CD4-positive, alpha-beta T cell treated with Interleukin-15 for 4 hours (primary cell): ENCODE measurements around the gene SCYL2.
"Not testable (repeated sequence)": the region's sequence is repeated elsewhere in the genome, so short reads cannot be mapped to it uniquely, and the experiment has no call there.

Source experiments
- DNase-seq: peaks from one replicate; pipeline ENCODE4 v3.0.0-alpha.2; 2020; ENCODE audit warnings: low spot score

Gene SCYL2

DNA sequence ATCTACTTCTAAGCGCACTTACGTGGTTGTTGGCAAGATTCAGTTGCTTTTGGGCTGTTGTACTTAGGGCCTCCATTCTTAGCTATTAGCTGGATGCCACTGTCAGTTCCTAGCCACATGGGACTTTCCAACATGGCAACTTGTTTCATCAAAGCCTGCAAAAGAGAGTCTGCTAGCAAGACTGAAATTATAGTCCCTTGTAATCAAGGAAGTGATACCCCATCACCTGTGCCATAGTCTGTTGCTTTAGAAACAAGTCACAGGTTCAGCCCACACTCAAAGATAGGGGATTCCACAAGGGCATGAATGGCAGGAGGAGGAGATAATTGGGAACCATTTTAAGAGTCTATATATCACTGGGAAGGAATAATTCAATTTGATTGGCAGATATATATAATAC, 62.8 kb downstream of the SCYL2 start:
- no peak for DNase-seq

DNA sequence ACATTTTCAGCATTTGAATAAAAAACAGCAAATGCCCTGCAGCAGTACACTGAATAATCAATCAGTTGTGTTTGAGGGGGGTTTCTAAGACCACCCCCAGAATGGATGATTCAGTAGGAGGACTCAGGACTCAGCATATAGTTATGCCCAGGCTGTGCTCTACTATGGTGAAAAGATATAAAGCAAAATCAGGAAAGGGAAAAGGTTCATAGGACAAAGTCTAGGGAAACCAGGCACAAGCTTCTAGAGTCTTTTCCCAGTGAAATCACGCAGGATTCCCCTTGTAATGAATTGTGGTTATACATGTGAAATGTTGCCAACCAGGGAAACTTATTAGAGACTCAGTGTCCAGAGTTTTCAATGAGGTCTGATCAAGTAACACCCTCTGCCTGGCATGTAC, 64.9 kb downstream of the SCYL2 start:
- no peak for DNase-seq

DNA sequence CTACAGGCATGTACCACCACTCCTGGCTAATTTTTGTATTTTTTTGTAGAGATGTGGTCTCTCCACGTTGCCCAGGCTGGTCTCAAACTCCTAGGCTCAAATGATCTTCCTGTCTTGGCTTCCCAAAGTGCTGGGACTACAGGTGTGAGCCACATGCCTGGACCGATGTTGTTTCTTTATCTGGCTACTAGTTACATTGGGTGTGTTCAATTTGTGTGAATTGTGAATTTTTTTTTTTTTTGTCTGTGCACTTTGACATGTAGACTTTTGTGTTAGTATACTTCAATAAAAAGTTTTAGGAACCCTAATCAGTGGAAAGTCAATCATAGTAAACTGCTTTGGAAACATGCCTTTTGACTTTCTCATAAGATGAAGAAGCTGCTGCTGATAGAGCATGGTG, 65.9 kb downstream of the SCYL2 start:
- no peak for DNase-seq

DNA sequence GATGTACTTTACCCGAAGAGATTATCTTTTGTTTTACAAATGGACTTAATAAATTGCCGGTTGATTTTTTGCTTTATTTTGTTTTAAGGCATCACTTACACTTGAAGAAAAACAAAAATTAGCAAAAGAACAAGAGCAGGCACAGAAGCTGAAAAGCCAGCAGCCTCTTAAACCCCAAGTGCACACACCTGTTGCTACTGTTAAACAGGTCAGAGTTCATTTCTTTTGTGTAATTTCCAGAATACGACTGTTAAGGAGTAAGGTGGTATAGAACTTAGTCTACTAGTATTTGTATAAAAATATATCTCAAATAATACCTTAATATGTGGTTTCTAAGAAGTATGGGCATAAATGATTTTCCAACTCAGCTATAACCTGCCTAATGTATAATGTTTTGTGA, 70.3 kb downstream of the SCYL2 start:
- DNase-seq, result no peak

DNA sequence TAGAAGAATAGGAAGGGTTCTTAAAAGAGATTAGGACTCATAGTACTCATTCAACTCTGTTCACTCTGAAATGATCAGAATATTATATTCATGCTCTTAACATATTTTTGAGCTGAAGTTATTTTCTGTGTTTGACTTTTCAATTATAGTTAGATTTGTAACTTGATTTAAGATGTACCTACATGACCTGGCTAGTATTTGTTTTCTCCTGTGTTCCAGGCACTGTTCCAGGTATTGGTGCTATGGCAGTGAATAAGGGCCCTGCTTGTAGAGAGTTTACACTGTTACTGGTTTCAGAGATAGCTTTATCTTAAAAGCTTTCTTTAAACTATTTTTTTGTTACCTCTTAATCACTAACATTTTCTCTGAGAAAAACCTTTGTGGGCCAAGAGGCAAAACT, 70.8 kb downstream of the SCYL2 start:
- no peak for DNase-seq

DNA sequence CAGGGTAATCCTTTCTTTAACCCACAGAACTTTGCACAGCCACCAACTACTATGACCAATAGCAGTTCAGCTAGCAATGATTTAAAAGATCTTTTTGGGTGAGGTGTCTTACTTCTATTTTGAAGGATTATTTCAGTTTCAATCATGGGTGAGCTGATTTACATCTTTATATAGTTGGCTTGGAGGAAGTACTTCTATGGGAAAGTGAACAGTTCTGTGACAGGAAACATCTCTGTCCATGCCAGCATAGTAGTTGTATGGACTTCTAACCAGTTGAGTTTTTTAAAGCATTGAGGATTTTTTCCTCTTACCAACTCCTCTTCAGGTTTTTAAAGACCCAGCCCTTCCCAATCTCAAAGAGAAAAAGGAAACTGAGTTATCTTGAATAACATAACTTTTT, 72.1 kb downstream of the SCYL2 start:
- DNase-seq, result no peak

DNA sequence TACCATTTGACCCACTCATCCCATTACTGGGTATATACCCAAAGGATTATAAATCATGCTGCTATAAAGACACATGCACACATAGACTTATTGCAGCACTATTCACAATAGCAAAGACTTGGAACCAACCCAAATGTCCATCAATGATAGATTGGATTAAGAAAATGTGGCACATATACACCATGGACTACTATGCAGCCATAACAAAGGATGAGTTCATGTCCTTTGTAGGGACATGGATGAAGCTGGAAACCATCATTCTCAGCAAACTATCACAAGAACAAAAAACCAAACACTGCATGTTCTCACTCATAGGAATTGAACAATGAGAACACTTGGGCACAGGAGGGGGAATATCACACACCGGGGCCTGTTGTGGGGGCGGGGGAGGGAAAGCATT, 75.9 kb downstream of the SCYL2 start:
- DNase-seq, result not testable (repeated sequence)

DNA sequence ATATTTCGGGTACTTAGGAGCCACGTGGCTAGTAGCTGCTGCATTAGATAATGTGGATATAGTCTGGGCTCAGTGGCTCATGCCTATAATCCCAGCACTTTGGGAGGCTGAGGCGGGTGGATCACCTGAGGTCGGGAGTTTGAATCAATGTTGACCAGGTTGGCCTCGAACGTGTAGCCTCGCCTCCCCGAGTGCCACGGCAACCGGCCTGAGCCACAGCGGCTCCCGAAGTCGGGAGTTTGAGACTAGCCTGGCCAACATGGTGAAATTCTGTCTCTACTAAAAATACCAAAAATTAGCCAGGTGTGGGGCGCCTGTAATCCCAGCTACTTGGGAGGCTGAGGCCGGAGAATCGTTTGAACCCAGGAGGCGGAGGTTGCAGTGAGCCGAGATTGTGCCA, 77.4 kb downstream of the SCYL2 start:
- not testable (repeated sequence) for DNase-seq

DNA sequence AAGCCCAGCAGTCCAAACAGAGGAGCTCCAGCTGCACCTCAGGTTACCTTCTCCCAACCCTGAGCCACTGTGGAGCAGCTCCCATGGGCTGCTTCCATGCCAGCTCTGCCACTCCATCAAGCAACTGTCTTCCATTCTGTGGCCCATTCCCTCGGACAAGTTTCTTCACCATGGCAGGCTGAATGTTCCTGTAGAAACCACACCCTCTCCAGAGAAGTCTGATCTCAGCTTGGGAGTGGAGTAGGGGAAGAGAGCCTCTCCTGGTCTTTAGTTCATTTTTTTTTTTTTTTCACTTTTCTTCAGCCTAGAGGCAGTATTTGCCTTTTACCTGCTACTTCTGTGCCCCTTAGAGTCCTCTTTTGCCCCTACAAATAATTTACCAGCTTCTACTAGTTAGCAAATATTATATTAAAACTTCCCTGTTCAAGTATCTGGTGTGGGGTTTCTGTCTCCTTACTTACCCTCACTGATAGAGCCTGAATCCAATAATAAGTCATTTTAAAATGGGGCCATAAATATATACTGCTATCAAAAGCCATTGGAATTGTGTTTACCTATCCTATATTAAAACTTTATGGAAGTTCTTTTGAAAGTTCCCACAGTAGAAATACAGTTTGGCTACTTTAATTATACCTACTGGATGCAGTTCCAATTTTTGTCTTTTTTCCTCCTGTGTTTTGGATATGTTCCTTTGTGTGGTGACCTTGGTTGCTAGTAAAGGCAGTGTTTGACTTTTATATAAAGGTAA, 78.2 kb downstream of the SCYL2 start:
- DNase-seq, result no peak

DNA sequence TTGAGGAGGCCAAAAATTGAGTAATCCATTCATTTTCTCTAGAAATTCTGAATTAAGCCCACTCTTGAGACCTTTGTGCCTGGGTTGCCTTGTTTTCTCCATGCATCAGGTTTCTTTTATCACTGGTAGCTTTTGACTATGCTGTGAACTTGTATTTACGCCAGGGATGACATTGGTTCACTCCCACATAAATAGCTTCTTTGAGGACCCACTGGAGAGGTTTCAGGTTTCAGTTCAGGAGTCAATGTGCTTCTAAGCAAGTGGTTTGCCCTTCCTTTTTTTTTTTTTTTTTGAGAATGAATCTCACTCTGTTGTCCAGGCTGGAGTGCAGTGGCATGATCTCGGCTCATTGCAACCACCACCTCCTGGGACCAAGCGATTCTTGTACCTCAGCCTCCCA, 79.7 kb downstream of the SCYL2 start:
- no peak for DNase-seq

DNA sequence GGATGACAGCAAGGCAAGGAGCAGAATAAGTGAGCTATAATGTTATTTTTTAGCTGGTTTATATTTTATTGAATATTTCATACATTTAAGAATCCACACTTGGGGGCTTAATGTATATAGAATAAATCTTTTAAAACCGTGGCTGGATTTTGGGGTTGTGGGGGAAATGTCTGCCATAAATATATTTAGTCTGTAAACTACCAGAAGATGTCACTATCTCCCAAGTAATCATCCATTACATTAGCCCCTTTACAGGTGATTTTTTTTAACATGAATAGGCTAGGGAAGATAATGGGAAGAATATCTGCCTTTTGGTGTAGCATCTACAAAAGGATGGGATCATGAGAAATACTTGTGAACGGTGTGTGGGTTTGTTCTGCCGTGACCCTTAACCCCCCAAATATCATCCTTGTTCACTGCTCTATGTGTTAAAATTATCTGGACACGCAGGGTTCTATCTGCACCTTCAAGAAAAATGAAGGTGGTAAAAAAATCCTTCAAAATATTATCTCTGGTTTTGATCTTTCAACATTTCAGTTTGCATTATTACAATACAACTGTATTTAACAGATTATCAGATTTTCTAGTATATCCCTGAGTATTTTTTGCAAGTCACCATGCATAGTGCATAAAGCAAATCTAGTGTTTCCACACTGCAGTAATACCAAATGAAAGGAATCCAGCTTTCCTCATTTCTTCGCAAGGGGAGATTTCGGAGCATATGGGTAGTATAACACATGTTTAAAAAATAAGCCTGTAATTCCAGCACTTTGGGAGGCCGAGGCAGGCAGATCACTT, 81.9 kb downstream of the SCYL2 start:
- DNase-seq, result no peak

DNA sequence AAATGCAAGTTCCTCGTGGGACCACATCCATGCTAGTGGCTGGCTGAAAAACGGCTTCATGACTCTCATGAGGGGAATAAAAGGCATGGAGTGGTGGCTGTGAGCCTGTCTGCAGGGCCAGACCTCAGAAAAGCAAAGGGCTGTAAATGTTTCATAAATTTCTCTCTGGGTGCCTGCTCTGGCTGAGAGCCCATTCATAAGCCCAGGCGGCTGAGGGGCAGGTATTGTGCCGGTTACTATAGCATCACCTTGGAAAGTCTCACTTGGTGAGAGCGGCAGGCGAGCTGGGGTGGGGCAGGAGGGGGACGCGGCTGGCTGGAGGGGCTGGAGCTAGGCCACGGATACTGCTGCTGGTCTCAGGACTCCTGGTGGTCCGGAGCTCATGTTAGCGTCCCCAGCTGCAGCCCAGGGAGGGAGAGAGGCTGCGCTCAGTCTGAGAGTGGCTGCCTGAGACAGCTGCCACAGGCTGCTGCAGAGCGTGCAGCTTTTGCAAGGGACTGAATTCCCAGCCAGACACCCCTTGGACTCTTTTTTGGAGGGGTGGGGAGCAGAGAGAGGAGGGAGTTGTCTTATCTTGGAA, 89.8 kb downstream of the SCYL2 start, which contains the start of gene SLC17A8:
TSS of gene SLC17A8 (plus strand) at position 431 of the 580 bp plus-strand sequence. CDS start 318 bp downstream, outside the sequence.
- DNase-seq, result no peak

DNA sequence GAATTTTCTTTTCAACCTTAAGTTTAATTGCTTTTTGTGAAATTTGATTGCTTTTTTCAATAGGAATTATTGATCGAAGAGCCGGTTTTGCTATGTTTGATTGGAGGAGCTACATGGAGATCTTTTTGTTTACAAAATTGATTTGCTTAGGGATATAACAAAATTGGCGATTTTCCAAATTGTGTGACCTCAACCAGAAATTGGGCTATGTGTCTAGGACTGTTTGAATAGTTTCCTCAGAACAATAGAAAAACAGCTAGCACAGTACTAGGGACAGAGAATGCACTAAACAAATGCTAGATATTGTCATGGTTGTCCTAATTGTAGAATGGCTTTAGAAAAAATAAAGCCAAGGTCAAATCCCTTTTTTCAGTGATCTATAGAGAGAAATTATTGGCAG, 92.3 kb downstream of the SCYL2 start:
- DNase-seq, result no peak

DNA sequence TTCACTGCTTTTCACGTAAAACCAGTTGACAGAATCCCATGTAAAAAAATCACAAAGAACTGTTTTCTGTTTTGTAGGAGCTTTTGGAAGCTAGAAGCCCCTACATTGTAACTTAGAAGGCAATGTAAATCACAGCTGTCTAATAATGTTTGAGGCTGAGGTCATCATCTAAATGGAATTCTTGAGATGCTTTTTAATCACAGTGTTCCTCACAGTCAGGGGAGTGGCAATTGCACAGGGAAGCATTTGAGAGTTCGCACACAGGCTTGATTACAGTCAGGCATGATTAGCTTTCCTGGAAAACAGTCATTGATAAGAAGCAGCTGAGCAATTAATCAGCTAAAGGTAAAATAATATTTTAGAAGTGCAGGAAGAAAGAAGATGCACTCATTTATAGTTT, 92.8 kb downstream of the SCYL2 start:
- no peak for DNase-seq

DNA sequence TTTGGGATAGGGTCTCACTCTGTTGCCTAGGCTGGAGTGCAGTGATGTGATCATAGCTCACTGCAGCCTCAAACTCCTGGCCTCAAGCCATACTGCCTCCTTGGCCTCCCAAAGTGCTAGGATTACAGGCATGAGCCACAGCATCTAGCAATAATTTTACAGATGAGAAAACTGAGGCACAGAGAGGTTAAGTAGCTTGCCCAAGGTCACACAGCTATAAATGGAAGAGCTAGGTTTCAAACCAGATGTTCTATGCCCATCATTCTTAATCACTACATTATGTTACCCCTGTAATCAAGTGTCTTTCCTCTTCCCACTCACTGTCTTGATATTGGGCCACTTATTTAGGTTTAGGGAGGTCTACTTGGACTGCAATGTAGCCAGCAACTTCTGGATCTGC, 93.5 kb downstream of the SCYL2 start:
- DNase-seq, result no peak

DNA sequence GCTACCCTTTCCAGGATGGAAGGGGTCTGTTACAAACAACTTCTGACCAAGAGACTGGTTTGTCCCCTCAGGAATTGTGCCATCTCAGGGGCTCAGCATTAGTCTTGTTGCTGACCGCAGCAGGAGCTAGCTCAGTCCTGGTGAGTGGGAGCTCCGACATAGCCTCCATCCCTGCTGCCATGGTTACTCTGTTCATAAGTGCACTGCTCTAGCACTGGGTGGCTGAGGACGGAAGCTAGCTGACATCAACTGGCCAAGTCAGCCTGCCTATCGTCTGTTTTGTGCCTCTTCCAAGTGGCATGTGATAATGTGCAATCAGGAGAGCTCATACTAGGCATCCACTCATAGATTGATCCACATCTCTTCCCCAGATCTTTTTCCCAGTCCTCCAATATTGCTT, 97.3 kb downstream of the SCYL2 start:
- no peak for DNase-seq

DNA sequence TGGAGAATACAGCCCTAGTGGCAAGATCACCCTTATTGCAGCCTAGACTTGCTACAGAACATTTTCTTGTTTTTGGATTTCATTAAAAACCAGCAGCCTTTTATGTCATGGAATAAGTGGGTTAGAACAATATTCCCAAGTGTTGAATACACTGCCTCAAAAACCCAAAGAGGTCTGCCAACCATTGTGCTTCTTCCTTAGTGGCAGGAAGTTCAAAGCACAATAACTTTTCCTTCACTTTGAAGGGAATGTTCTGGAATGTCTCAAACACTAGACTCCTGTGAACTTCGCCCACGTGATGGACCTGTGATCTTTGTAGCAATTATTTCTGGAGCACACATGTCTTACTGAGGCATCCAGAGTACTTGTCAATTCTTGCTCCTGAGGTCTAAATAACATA, 98.4 kb downstream of the SCYL2 start:
- DNase-seq, result no peak

DNA sequence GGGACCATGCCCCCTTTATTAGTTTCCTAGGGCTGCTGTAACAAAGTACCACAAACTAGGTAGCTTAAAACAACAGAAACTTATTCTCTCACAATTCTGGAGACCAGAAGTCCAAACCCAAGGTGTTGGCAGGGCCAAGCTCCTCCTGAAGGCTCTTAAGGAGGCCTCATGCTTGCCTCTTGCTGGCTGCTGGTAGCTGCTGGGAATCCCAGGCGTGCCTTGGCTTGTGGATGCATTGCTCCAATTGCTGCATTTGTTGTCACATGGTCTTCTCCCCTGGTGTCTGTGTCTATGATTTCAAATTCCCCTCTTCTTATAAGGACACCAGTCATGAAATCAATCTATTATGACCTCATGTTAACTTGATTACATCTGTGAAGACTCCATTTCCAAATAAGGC, 101.1 kb downstream of the SCYL2 start:
- DNase-seq, result no peak

DNA sequence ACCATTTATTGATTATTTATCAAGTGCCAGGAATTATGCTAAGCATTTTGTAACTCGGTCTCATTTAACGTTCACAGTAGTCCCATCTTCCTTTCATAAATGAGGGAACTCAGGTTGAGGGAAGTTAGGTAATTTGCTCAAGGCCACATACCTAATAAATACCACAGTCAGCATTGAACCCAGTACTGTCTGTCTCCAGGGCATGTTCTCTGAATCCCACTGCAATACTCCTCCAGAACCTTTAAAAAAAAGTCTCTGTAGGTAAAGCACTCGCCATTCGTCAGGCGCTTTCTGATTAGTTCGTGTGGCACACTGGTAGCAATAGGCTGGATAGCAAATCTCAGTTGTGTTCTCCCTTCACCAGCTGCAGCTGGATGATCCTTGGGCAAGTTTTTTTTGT, 104.2 kb downstream of the SCYL2 start:
- no peak for DNase-seq

DNA sequence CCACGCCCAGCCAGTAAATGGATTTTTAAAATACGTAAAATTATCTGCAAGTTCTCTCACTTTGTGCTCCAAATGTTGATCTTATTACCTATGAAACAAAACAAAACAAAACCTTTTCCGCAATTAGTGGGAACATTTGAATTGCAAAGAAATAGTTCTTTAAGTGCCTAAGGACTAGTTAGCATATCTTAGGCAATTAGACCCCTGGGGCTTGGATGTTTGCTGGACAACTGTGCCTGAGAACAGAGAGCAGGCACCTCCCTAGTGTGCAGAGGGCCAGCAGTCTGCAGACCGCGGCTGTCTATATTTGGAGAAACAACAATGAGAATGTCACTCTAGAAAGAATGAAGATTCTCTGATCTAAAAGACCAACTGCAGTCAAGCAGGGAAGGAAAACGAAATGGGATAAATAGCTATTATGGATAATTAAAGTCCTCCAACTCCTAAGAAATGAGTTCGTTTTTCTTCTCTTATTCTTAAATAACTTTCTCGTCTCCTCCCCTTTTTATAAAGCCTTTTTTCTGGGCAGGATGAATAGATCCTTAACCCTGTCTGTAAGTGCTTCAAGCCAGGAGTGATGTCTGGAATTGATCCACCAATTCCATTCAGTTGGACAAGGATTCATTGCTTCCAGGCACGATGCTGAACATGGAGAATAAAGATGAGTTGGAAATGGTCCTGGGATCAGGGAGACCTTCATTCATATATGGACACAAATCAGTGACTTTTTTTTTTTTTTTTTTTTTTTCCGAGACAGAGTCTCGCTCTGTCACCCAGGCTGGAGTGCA, 106.1 kb downstream of the SCYL2 start:
- DNase-seq, result no peak

DNA sequence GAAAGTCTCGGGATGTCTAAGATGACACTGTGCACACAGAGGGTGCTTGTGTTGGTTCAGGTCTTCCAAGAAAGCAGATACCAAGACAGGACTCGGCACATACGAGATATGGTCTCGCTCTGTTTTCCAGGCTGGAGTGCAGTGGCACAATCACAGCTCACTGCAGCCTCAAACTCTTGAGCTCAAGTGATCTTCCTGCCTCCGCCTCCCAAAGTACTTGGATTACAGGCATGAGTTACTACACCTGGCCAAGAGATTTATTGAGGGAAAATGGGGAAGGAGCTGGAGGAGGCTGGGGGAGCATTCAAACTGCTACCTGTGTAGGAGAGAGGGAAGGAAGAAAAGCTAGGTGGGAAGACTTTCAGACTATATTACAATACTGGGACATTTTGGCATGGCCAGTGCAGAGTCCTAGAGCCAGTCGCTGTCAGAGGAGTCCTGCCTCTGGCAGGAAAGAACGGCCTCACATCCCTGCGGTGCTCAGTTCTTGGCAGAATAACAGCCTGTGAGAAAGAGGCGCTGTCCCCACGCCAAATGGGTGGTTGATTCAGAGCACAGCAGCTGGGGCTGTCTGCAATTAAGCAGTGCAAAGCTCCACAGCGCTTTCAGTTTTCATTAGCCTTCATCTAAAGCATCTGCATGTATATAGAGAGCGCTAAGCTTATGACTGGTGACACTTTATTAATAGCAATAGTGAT, 108.2 kb downstream of the SCYL2 start:
- no peak for DNase-seq

DNA sequence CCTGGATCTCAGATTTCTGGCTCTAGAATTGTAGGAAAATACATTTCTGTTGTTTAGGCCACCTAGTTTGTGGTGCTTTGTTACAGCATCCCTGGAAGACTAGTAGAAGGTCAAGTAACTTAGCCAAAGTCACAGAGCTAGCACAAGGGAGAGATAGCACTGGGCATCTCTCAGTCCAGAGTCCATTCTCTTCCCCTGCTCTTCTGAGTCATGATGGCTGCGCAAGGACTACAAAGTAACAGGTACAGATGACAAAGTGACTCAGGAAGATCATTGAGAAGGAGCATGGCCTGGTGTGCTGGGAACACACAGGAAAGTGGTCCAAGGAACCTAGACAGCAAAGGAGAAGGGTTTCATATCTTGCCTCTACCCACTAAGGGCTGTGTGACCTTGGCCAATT, 109.2 kb downstream of the SCYL2 start:
- no peak for DNase-seq
